ENCODE measurements around the gene GRIK3. TPM values are rescaled to one million over a fixed set of nuclear protein-coding genes. Genes with fewer than 3 reads are reported as not detected.
A peak's percentile ranks its signal among the peaks of the same experiment; 100 is the strongest.

GRIK3 gene
- total RNA-seq, 1 donor from 2014 or later, result 0.27 TPM

DNA sequence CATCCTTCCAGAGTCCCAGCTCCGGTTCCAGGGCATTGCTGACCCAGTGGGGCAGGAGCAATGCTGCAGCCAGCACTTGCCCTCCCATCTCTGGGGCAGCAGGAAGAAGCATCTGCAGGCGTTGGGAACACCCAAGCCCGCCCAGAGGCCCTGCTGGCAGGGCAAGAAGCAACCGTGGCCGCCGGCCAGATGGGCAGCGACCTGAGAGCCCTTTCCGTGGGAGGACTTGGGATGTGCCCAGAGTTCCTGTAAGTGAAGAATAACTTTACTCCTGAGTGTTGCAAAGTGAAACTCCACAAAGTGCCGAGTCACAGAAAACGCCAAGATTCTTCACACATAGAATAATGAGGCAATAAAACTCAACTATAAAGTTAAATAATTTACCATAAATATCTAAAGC lies 46.0 kb downstream of the GRIK3 start:
- H3K9me3 ChIP-seq, result no peaks in the 10 kb centered on the region
- H3K36me3 ChIP-seq, result no peaks in the 10 kb centered on the region
- TF ChIP-seq, protein P1, sequence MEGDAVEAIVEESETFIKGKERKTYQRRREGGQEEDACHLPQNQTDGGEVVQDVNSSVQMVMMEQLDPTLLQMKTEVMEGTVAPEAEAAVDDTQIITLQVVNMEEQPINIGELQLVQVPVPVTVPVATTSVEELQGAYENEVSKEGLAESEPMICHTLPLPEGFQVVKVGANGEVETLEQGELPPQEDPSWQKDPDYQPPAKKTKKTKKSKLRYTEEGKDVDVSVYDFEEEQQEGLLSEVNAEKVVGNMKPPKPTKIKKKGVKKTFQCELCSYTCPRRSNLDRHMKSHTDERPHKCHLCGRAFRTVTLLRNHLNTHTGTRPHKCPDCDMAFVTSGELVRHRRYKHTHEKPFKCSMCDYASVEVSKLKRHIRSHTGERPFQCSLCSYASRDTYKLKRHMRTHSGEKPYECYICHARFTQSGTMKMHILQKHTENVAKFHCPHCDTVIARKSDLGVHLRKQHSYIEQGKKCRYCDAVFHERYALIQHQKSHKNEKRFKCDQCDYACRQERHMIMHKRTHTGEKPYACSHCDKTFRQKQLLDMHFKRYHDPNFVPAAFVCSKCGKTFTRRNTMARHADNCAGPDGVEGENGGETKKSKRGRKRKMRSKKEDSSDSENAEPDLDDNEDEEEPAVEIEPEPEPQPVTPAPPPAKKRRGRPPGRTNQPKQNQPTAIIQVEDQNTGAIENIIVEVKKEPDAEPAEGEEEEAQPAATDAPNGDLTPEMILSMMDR (IDR thresholded peaks at IDR 0.05), result no peak
- ATAC-seq (peak; percentile 58 to 73), DNase-seq (peak; percentile 72)
- H3K4me1 ChIP-seq, result peaks cover 10% of the 10 kb centered on the region
- peak overlapping the region; percentile 18 for H3K27ac ChIP-seq
- no peaks in the 10 kb centered on the region for H3K27me3 ChIP-seq (ENCODE audit: low read depth)
- intact Hi-C loops (cut with DNase I), result no loop called here
- peak overlapping the region; percentile 3 for H3K4me3 ChIP-seq

GRCh38 chr1:36987276-36987675 lies 47.0 kb downstream of the GRIK3 start:
- H3K27me3 ChIP-seq (ENCODE audit: low read depth), result no peaks in the 10 kb centered on the region
- H3K4me1 ChIP-seq, result peaks cover 10% of the 10 kb centered on the region
- no peak for DNase-seq
- H3K27ac ChIP-seq, result no peak overlapping the region
- TF ChIP-seq, protein P1 (IDR thresholded peaks at IDR 0.05), result no peak
- intact Hi-C loops (cut with DNase I), result no loop called here
- no peaks in the 10 kb centered on the region for H3K36me3 ChIP-seq
- H3K9me3 ChIP-seq, result no peaks in the 10 kb centered on the region
- no peak overlapping the region for H3K4me3 ChIP-seq
- no peak for ATAC-seq

GRCh38 chr1:36986241-36986985 lies 47.9 kb downstream of the GRIK3 start:
- ATAC-seq (no peak), DNase-seq (no peak)
- H3K4me1 ChIP-seq, result peaks cover 10% of the 10 kb centered on the region
- no peak overlapping the region for H3K27ac ChIP-seq
- H3K9me3 ChIP-seq, result no peaks in the 10 kb centered on the region
- TF ChIP-seq, protein P1 (IDR thresholded peaks at IDR 0.05), result no peak
- H3K4me3 ChIP-seq, result no peak overlapping the region
- H3K27me3 ChIP-seq (ENCODE audit: low read depth), result no peaks in the 10 kb centered on the region
- intact Hi-C loops (cut with DNase I), result no loop called here
- H3K36me3 ChIP-seq, result no peaks in the 10 kb centered on the region

DNA sequence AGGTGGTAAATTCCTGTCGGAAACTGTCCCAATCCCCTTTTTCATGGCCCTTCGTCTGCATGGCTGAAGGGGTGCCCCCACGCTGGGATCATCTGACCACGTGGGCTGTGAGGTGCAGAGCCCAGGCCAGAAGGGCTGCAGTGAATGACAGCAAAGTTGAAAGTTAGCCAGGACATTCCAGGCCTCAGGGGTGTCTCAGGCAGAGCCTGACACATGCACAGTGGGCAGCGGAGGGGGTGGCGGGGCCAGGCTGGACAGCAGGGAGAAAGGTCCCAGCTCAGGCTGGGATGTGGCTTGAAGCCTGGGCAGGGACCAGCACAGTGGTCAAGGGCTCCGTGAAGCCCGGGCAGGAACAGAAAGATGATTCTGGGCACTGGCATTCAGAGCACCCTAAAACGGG lies 49.6 kb downstream of the GRIK3 start:
- Histone ChIP-seq H3K36me3 (no peaks in the 10 kb centered on the region), H3K27me3 (ENCODE audit: low read depth) (no peaks in the 10 kb centered on the region), H3K27ac (no peak overlapping the region), H3K9me3 (no peaks in the 10 kb centered on the region), H3K4me3 (no peak overlapping the region), H3K4me1 (peaks cover 10% of the 10 kb centered on the region)
- TF ChIP-seq, protein P1 (IDR thresholded peaks at IDR 0.05), result no peak
- no peak for DNase-seq
- intact Hi-C loops (cut with DNase I), result no loop called here
- no peak for ATAC-seq

- H3K9me3 ChIP-seq, result no peaks in the 10 kb centered on the region
- no peak for DNase-seq
- intact Hi-C loops (cut with DNase I), result no loop called here
- no peak overlapping the region for H3K4me3 ChIP-seq
- no peak for ATAC-seq
- no peak overlapping the region for H3K27ac ChIP-seq
- no peaks in the 10 kb centered on the region for H3K27me3 ChIP-seq (ENCODE audit: low read depth)
- TF ChIP-seq, protein P1 (IDR thresholded peaks at IDR 0.05), result no peak
- H3K36me3 ChIP-seq, result no peaks in the 10 kb centered on the region
- peaks cover 3% of the 10 kb centered on the region for H3K4me1 ChIP-seq
Observed at GRCh38 chr1:36984026-36984425, 50.3 kb downstream of the GRIK3 start.

Data from lower lobe of right lung (tissue), 2 donors.